Vagina (tissue), 2 donors: ENCODE results near the gene NKAIN4. TPM values are rescaled to one million over a fixed set of nuclear protein-coding genes. Genes with fewer than 3 reads are reported as not detected.
"Not testable (repeated sequence)": the region's sequence is repeated elsewhere in the genome, so short reads cannot be mapped to it uniquely, and the experiment has no call there.

Experiments used
- DNase-seq, 2 donors: peaks; one replicate each; pipeline ENCODE4 v3.0.0-alpha.2; 2017; ENCODE audit errors: extremely low spot score in 2 of 2
- H3K27ac ChIP-seq: fragments of 200-600 bp; sonication (generic); one replicate; pipeline ENCODE4 v1.5.1; 2019
- H3K27me3 ChIP-seq: fragments of 200-600 bp; sonication (generic); one replicate; pipeline ENCODE4 v1.5.1; 2019
- H3K36me3 ChIP-seq, 2 donors: fragments of 200-600 bp; sonication (generic); one replicate each; pipeline ENCODE4 v1.5.1; 2017 to 2019
- H3K4me1 ChIP-seq: fragments of 200-600 bp; sonication (generic); one replicate; pipeline ENCODE4 v1.5.1; 2019
- H3K4me3 ChIP-seq, 2 donors: fragments of 200-600 bp; sonication (generic); 1 replicate in 1 of 2; 2 replicates in 1 of 2; pipeline ENCODE4 v1.5.1; 2016 to 2019
- H3K9me3 ChIP-seq: fragments of 200-600 bp; sonication (generic); one replicate; pipeline ENCODE4 v1.5.1; 2019
- POLR2A ChIP-seq, 2 donors: fragments of 450-650 bp; IDR thresholded peaks; one replicate each; pipeline ENCODE4 v1.6.1; 2017; ENCODE audit warnings: antibody characterized with exemption in 2 of 2, mild to moderate bottlenecking in 2 of 2, moderate library complexity in 2 of 2
- POLR2AphosphoS5 ChIP-seq, 2 donors: sonication (generic); formaldehyde crosslinking; IDR thresholded peaks; one replicate each; pipeline ENCODE4 v1.9.0; 2017; ENCODE audit warnings: antibody characterized with exemption in 2 of 2, mild to moderate bottlenecking in 2 of 2, low read depth in 1 of 2; ENCODE audit not compliant: insufficient read depth in 1 of 2
- intact Hi-C: fragments of 100-400 bp; cut with DNase I; formaldehyde crosslinking; loops from one replicate; pipeline ENCODE4 v1.15.1; 2023
- total RNA-seq: library from RNA; depleted of rRNA; stranded (reverse); fragments of >200 nt; gene quantifications from one replicate; pipeline ENCODE4 v1.2.3, GENCODE V29; 2016
- TF ChIP-seq, protein P1 (sequence below), 3 experiments: fragments of 450-650 bp in 2 of 3; fragments of 200-600 bp in 1 of 3; sonication (generic) in 1 of 3; IDR thresholded peaks; one replicate each; pipeline ENCODE4 v1.5.1; 2017 to 2019; ENCODE audit warnings: antibody characterized with exemption in 3 of 3, mild to moderate bottlenecking in 2 of 3, moderate library complexity in 2 of 3

Gene NKAIN4
- total RNA-seq, 1 donor from 2014 or later, result not detected

GRCh38 chr20:63223826-63224207, 30.4 kb downstream of the NKAIN4 start:
- Histone ChIP-seq H3K9me3 (no peaks in the 10 kb centered on the region), H3K4me3 (no peak overlapping the region), H3K36me3 (no peaks in the 10 kb centered on the region), H3K27me3 (no peaks in the 10 kb centered on the region), H3K4me1 (no peaks in the 10 kb centered on the region), H3K27ac (no peak overlapping the region)
- TF ChIP-seq POLR2AphosphoS5 (IDR thresholded peaks at IDR 0.05; ENCODE audit: insufficient read depth in 1 of 2, low read depth in 1 of 2) (no peak), POLR2A (IDR thresholded peaks at IDR 0.05) (no peak)
- TF ChIP-seq, protein P1, sequence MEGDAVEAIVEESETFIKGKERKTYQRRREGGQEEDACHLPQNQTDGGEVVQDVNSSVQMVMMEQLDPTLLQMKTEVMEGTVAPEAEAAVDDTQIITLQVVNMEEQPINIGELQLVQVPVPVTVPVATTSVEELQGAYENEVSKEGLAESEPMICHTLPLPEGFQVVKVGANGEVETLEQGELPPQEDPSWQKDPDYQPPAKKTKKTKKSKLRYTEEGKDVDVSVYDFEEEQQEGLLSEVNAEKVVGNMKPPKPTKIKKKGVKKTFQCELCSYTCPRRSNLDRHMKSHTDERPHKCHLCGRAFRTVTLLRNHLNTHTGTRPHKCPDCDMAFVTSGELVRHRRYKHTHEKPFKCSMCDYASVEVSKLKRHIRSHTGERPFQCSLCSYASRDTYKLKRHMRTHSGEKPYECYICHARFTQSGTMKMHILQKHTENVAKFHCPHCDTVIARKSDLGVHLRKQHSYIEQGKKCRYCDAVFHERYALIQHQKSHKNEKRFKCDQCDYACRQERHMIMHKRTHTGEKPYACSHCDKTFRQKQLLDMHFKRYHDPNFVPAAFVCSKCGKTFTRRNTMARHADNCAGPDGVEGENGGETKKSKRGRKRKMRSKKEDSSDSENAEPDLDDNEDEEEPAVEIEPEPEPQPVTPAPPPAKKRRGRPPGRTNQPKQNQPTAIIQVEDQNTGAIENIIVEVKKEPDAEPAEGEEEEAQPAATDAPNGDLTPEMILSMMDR (IDR thresholded peaks at IDR 0.05), result no peak
- DNase-seq, result no peak
- intact Hi-C loops, result no loop called here

- no peak for DNase-seq
- intact Hi-C loops, result no loop called here
- H3K27ac ChIP-seq, result no peak overlapping the region
- H3K27me3 ChIP-seq, result no peaks in the 10 kb centered on the region
- H3K4me3 ChIP-seq, result no peak overlapping the region
- TF ChIP-seq POLR2AphosphoS5 (IDR thresholded peaks at IDR 0.05; ENCODE audit: insufficient read depth in 1 of 2, low read depth in 1 of 2), result no peak
- TF ChIP-seq, protein P1 (IDR thresholded peaks at IDR 0.05), result peak; percentile 9 to 42 (median 35)
- TF ChIP-seq POLR2A (IDR thresholded peaks at IDR 0.05), result no peak
- H3K9me3 ChIP-seq, result no peaks in the 10 kb centered on the region
- no peaks in the 10 kb centered on the region for H3K36me3 ChIP-seq
- no peaks in the 10 kb centered on the region for H3K4me1 ChIP-seq
Measured at GRCh38 chr20:63223121-63223825, 31.0 kb downstream of the NKAIN4 start.

GRCh38 chr20:63222541-63222940, 31.7 kb downstream of the NKAIN4 start:
- Histone ChIP-seq H3K9me3 (no peaks in the 10 kb centered on the region), H3K27ac (no peak overlapping the region), H3K4me3 (no peak overlapping the region), H3K4me1 (no peaks in the 10 kb centered on the region), H3K27me3 (no peaks in the 10 kb centered on the region), H3K36me3 (no peaks in the 10 kb centered on the region)
- TF ChIP-seq POLR2A (IDR thresholded peaks at IDR 0.05) (no peak), POLR2AphosphoS5 (IDR thresholded peaks at IDR 0.05; ENCODE audit: insufficient read depth in 1 of 2, low read depth in 1 of 2) (no peak)
- TF ChIP-seq, protein P1 (IDR thresholded peaks at IDR 0.05), result no peak
- no peak for DNase-seq
- intact Hi-C loops, result no loop called here

- H3K4me3 ChIP-seq, H3K27ac ChIP-seq, DNase-seq, H3K4me1 ChIP-seq, H3K36me3 ChIP-seq, H3K27me3 ChIP-seq, H3K9me3 ChIP-seq, intact Hi-C loops: not testable (repeated sequence)
Measured at GRCh38 chr20:63221400-63222053, 32.7 kb downstream of the NKAIN4 start.

GRCh38 chr20:63220696-63221399, 33.4 kb downstream of the NKAIN4 start:
- no peaks in the 10 kb centered on the region for H3K36me3 ChIP-seq

More at GRCh38 chr20:63220696-63221399, 33.4 kb downstream of the NKAIN4 start:
- no peaks in the 10 kb centered on the region for H3K9me3 ChIP-seq
- intact Hi-C loops, result no loop called here
- no peak for TF ChIP-seq POLR2A (IDR thresholded peaks at IDR 0.05)
- peaks cover 8% of the 10 kb centered on the region for H3K4me1 ChIP-seq
- no peaks in the 10 kb centered on the region for H3K27me3 ChIP-seq
- no peak overlapping the region for H3K27ac ChIP-seq
- DNase-seq, result no peak
- H3K4me3 ChIP-seq, result no peak overlapping the region
